GM18858 (cell line): Measurements from ENCODE around the gene LEFTY1.
A peak's percentile ranks its signal among the peaks of the same experiment; 100 is the strongest.
"Not testable (repeated sequence)": the region's sequence is repeated elsewhere in the genome, so short reads cannot be mapped to it uniquely, and the experiment has no call there.

Source experiments
- ATAC-seq: cut with Tn5 transposase; IDR thresholded peaks from one replicate; pipeline ENCODE4 v1.9.1; 2021; ENCODE audit not compliant: unreplicated experiment

Gene LEFTY1

GRCh38 chr1:225851805-225852204 lies 37.1 kb downstream of the LEFTY1 start:
- ATAC-seq, result peak; percentile 75

DNA sequence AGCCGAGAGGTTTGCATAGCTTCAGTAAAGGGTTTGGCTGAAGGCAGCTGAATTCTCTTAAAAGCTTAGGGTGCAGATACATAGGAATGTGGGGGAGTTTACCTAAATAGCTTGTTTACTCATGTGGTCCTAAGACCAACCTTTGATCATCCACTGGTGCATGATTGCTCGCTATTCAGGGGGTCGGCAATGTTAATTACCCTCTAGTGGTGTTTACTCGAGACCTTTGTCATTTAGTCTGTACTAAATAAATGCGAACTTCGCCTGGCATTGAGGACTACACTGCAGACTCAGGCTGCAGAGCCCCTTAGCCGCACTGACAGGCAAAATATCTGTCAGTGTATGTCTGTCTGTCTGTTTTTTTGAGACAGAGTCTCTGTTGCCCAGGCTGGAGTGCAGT lies 38.6 kb downstream of the LEFTY1 start:
- ATAC-seq, result no peak

GRCh38 chr1:225849925-225850324 lies 39.0 kb downstream of the LEFTY1 start:
- no peak for ATAC-seq

GRCh38 chr1:225848030-225848955 lies 40.7 kb downstream of the LEFTY1 start:
- ATAC-seq, result peak; percentile 48

GRCh38 chr1:225847610-225848009 lies 41.3 kb downstream of the LEFTY1 start:
- ATAC-seq, result no peak

GRCh38 chr1:225846331-225847310 lies 42.3 kb downstream of the LEFTY1 start:
- ATAC-seq, result no peak

- ATAC-seq, result no peak
Observed at GRCh38 chr1:225845571-225846259, 43.2 kb downstream of the LEFTY1 start.

GRCh38 chr1:225845097-225845496 lies 43.8 kb downstream of the LEFTY1 start:
- no peak for ATAC-seq

DNA sequence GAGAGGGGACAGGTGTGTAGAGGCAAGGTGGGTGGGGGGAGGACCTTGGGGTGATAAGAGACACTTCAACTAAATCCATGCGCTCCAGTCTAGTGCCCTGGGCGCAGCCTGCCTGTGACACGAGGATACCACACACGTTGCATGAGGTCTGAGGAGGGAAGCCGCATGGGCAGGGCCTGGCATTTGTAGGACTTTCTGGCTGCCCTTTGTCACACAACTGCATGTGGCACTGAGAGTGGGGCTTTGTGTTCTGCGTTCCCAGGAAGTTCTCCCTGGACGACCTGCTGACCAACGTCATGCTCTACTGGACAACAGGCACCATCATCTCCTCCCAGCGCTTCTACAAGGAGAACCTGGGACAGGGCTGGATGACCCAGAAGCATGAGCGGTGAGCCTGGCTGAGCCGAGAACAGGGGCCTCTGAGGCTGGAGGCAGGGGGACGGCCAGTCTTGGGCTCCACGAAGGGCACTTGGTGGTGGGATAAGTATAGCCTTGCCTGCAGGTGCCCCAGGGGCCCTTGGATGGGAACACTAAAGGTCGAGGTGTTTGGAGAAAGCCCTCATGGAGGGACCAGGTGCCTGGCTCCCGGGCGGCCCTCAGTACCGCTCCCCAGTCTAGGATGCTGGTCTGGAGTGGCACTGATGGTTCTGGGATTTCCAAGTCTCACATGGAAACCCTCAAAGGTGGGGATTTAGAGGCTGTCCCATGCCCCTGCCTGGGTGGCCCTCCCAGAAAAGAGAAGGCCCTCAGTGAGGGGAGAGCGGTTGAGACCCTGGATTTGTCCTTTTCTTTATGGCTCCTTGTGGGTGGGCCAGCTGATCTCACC lies 44.5 kb downstream of the LEFTY1 start:
- ATAC-seq, result no peak

GRCh38 chr1:225843426-225843795 lies 45.5 kb downstream of the LEFTY1 start:
- ATAC-seq, result no peak

DNA sequence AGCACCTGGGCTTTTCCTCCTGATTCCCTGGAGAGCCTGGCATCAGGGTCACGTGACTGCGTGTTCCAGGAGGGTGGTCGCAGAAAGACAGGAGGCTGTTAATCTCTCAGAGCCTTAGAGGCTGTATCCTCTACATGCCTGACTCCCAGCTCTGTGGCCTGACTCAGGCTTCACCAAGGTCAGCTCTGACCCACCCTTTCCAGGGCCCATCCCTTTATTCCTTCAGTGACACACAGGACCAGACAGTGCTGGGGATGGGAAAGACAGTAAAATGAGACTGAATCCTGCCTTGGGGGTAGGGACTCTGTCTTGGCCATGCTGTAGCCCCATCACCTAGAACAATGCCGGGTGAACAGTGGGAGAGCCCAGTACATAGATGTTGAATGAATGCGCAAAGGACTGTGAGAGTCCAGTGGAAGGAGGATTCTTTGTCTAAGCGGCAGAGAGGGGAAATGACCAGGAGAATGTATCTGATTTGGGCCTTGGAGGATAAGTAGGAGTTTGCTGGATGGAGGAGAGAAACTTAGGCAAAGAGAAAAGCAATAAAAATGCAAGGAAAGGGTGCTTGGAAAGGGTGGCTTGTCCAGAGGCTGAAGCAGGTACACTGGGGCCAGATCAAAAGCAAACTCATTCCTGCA lies 46.0 kb downstream of the LEFTY1 start:
- no peak for ATAC-seq

GRCh38 chr1:225842074-225842473 lies 46.9 kb downstream of the LEFTY1 start:
- ATAC-seq, result no peak

DNA sequence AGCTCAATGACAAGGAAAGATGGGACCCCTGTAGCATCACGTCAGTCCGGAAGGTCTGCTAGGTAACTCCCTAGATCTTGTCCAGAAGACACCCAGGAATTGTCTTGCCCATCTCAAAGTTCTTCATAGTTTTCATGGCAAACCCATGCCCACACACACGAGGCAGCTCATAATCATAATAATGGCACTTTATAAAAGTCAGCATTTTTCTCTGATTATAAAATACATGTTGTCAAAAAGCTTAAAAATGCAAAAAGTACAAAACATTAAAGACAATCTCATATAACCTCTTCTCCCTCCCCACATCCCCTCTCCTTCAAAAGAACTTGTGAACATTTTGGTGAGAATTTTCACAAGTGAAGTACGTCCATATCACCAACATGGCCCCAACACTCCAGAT lies 48.2 kb downstream of the LEFTY1 start:
- no peak for ATAC-seq

DNA sequence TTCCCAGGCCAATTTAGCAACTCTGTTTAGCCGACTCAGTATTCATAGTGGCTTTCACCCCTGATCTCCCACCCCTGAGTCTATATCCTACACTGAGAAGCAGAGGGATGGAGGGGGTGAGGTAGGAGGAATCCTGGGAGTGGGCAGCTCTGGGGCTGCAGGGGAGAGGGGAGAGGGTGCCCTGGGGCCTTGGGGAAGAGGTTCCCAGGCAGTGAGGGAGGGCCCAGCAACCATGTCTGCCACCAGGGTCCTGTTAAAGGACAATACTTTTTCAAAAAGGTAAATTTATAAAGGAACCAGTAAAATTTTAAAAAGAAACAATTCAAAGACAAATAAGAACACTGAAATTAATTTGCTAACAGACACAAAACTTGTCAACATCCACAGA lies 48.7 kb downstream of the LEFTY1 start:
- ATAC-seq, result no peak

- ATAC-seq, result no peak
Observed at GRCh38 chr1:225838793-225839192, 50.2 kb downstream of the LEFTY1 start.

GRCh38 chr1:225836296-225836695 lies 52.6 kb downstream of the LEFTY1 start:
- not testable (repeated sequence) for ATAC-seq
